NCI-H2227 (cell line): ENCODE results near the gene TOM1.

Source experiments
- DNase-seq: peaks from one replicate; lab custom pipeline; 2025; ENCODE audit not compliant: unreplicated experiment; lab: John Stamatoyannopoulos, UW

TOM1 gene

DNA sequence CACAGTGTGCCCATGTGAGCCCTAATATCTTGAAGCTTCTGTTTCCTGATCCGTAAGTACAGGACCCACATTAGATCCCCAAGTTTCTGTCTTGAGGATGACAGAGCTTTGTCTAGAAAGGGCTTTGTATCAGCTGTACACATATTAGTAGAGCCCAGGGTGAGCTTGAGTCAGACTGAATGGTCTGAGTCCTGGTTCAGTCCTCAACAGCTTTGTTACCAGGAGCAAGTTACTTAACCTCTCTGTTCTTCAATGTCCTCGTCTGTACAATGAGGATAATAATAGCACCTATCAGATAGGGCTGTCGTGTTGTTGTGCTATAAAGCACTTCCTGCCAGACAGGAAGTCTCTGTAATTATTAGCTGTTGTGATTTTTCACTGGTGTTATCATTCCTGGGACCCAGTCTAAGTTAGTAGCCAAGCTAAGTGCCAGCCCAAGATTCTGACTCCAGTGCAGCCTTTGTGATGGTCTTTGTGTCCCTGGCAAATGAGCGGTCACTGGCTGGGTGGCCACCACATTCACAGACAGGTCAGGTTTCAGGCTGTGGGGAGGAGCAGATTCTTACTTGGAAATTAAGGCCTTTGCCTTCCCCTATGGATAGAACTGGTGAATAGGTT is 6.8 kb downstream of the TOM1 start:
- no peak for DNase-seq

GRCh38 chr22:35307372-35307771 is 7.7 kb downstream of the TOM1 start:
- no peak for DNase-seq

DNA sequence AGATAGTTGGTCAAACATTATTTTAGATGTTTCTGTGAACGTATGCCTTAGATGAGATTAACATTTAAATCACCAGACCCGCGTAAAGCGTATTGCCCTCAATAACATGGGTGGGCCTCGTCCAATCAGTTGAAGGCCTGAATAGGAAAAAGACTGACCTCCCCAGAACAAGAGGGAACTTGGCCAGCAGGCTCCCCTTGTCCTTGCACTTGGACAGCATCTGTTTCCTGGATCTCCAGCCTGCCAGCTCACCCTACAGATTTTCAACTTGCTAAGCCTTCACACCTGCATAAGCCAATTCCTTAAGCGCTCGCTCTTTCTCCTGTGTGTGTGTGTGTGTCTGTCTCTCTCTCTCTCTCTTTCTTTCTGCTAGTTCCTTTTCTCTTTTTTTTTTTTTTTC is 8.2 kb downstream of the TOM1 start:
- DNase-seq: no peak

- DNase-seq: no peak
These were observed 8.9 kb downstream of the TOM1 start for GRCh38 chr22:35308480-35309021.

GRCh38 chr22:35310556-35311550 is 11.2 kb downstream of the TOM1 start:
- DNase-seq: no peak

DNA sequence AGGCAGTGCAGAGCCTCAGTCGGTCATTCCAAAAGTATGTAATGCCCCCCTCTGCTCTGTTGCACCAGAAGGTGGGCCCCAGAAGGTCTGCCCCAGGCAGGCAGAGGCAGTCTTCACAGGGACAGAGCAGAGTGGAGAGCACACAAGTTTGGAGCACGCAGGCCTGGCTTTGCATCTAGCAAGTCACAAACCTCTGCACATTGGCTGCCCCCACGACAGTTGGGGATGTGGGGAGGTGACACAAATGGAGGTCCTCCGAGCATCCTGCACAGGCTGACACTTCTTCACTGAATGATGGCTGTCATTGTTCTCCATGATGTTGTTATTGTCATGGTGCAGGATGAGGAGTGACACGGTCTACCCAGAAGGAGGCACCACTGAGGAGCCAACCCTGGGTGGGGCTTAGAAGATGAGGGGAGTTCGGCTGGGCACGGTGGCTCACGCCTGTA is 11.9 kb downstream of the TOM1 start:
- DNase-seq: no peak

DNA sequence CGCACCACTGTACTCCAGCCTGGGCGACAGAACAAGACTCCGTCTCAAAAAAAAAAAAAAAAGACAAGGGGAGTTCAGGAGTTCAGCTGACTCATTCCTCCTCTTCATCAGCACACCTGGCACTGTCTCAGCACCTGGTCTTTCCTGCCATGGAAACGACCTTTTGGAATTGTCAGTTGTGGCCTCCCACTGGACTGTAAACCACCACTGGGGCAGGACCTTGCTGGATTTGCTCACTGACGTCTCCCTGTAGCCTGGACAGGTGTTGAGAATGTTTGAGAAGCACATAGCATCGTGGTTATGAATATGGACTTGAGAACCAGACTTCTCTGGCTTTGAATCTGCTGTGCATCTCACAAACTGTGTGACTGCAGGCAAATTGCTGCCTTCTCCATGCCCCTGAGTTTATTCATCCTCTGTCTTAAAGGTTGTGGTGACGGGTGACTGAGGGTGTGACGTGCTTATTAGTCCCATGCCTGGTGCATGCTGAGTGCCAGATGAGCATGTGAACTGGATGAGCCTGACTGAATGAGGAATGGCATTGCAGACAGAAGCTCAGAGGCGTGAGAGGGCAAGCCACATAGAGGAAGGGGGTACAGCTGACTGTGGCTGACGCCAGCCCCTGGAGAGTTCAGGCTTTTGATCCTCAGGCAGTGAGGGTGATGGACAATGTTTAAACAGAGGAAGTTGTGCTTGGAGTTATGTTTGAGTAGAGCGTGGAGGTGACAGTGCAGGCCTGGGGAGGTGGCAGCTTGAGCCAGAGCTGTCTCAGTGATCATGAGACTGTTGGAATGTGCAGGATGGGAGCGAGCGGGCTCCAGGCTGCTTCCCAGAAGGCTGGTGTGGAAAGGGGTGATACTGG is 12.7 kb downstream of the TOM1 start:
- DNase-seq: no peak

DNA sequence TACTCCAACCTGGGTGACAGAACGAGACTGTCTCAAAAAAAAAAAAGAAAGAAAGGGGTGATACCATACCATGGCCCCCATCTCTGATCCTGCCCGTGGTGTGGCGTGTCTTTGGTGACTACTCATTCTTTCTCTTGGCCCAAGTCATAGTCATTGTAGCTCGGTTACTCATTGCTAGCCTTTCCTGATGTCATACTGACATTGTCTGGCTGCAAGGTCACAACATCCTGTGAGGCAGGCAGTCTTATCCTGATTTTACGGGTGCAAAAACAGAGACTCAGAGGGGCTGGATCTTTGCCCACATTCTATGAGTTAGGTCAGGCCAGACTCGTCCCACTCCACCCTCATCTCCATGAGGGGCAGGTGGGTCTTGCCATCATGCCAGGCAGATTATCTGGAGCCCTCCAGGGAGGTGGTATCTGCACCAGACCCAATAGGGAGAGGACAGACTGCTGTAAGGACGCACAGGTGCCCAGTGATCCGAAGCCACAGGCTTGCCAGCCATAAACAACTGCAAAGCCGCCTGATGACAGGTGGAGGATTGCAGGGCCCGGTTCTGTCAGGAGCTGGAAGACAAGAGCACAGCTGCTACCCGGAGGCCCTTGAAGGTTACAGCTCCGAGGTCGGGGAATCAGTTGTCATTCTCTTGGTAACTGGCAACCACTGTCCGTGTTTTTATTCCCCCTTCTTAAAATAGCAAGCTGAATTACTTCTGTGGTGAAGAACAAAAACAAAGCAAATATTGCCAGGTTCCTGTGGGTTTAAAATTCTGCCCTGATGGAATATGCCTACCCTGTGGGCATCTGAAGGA is 13.8 kb downstream of the TOM1 start:
- DNase-seq: no peak

DNA sequence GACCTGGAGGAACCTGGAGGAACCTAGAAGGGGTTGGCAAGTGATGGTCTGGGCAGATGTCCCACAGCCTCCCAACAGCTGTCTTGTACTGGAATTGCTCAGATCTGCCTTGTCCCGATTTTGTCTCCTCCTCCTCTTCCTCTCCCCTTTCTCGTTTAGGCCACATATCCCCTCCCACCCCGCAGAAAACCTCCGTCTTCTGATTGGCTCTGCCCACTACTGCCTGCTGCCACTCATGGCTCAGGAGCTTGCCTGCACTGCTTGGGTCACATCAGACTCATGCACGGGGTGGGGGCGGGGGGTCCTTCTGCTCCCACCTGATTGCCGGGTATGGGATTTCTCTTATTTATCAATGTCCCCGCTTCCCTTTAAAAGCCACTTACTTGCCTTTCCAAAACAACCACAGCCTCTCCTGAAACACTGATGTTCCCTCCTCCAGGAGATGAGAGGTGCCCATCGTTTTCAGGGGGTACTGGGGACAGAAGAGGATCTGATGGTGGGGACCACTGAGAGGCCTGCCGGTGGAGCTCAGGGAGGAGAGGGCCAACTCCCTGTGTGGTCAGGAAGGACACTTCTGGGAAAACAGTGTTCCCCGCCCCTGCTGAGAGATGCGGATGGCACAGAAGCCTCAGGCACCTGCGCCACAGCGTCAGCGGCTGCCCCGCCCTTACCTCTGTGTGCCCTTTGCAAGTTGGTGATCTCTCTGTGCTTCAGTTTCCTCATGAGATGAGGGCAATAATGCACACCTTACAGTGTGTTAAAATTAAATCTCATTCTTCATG is 14.7 kb downstream of the TOM1 start:
- no peak for DNase-seq

- DNase-seq: no peak
These were observed 15.6 kb downstream of the TOM1 start for GRCh38 chr22:35315141-35315854.

GRCh38 chr22:35315855-35316745 is 16.4 kb downstream of the TOM1 start:
- DNase-seq: no peak

- DNase-seq: no peak
These were observed 17.1 kb downstream of the TOM1 start for GRCh38 chr22:35316751-35317150.

DNA sequence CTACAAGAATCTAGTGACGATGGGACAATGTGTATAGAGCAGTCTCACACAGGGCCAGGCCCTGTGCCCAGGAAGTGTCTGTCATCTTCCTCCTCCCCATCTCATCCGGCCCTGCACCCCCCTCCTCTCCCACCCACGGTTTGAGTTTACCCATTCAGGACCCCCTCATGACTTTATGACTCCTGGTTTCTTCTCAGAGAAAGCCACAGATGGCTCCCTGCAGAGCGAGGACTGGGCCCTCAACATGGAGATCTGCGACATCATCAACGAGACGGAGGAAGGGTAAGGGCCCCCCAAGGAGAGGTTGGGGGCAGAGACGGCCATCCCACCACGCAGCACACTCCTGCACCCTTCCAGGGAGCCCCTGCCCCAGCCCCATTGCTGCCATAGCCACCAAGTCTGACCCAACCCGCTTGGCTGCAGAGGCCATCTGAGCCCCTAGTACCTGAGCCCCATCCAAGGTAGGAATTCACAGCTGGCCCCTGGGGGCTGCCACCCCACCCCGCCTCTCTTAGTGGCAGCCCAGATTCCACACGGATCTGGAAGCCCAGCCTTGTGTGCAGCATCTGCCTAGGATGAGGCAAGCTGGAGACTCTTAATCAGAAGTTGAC is 18.1 kb downstream of the TOM1 start:
- DNase-seq: no peak

GRCh38 chr22:35318346-35319215 is 18.9 kb downstream of the TOM1 start:
- DNase-seq: no peak

DNA sequence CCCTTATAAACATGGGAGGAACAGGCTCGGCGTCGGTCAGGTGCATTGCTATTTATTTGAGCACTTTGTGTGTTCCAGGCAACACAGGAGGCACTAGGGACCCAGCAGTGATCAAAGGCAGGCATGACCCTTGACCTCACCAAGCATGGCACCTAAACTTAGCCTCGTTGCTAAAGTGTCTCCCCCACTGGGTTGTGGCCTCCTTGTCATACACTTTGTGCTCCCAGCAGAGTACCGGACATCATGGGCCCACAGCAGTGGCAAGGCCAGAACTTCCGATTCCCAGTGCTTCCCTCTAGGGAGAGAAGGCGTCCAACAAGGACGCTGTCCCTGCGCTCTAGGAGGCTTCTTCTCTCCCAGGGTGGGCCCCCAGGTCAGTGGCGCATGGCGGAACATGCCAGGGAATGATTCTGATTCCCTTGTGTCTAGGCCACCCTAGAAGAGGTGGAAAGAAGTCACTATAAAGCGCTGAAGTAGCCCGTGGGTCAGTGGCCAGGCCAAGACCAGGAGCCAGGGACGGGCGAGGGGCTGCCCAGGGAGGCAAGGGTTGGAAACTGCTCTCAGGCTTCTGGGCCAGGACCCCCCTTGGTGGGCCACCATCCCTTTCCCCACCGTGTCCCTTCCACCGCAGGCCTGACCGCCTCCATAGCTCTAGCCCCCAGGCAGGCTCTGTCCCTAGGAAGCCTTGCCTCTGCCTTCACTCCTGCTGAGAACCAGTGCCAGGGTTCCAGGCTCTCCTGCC is 19.7 kb downstream of the TOM1 start:
- no peak for DNase-seq

GRCh38 chr22:35322126-35322525 is 22.4 kb downstream of the TOM1 start:
- DNase-seq: no peak
